ENCODE results near the gene BCL6B.
"Not testable (repeated sequence)": the region's sequence is repeated elsewhere in the genome, so short reads cannot be mapped to it uniquely, and the experiment has no call there.

Gene BCL6B

GRCh38 chr17:7050583-7050982 lies 27.7 kb downstream of the BCL6B start:
- 96% methylated on average over 8 of the region's 9 CpGs for WGBS (ENCODE audit: insufficient coverage)
- CTCF ChIA-PET, result interaction anchor here (0.6 to 19.4 kb wide), 8 partner anchors 15 to 127 kb away, joined by 3 to 374 read pairs (median 4); partner anchors contain the start of genes ASGR1, CLEC10A and SLC16A13
- POLR2A ChIA-PET, result not testable (repeated sequence)

GRCh38 chr17:7056386-7056785 lies 33.5 kb downstream of the BCL6B start:
- H3K27me3 ChIP-seq (replicated peaks in 2 of 5; ENCODE audit: control insufficient read depth in 4 of 5, insufficient read depth in 5 of 5, low read length in 4 of 5), result peaks cover 0 to 9% (median 0%) of the 10 kb centered on the region in 5 experiments
- H3K27ac ChIP-seq (ENCODE audit: insufficient read depth in 1 of 2, low read depth in 1 of 2, low read length in 2 of 2, poor library complexity in 1 of 2, severe bottlenecking in 2 of 2), result no peak overlapping the region
- H3K36me3 ChIP-seq (ENCODE audit: control insufficient read depth in 4 of 4, insufficient read depth in 4 of 4, low read length in 3 of 4), result no peaks in the 10 kb centered on the region
- ChIA-PET CTCF (interaction anchor here (0.9 to 19.4 kb wide), 3 partner anchors 11 to 122 kb away, joined by 6 to 374 read pairs (median 7); no protein-coding TSS in a partner anchor), POLR2A (no interaction called here)
- WGBS (ENCODE audit: insufficient coverage), result 100% methylated on average over 1 of the region's 4 CpGs
- no peaks in the 10 kb centered on the region for H3K9me3 ChIP-seq (ENCODE audit: control extremely low read depth in 1 of 5, control insufficient read depth in 4 of 5, insufficient read depth in 2 of 5, low read depth in 1 of 5, low read length in 4 of 5)
- no peak overlapping the region for H3K4me3 ChIP-seq (ENCODE audit: control insufficient read depth in 1 of 7, extremely low read depth in 1 of 7, insufficient read depth in 4 of 7, low read depth in 2 of 7, low read length in 6 of 7)
- peaks cover 0 to 9% (median 3%) of the 10 kb centered on the region in 4 experiments for H3K4me1 ChIP-seq (ENCODE audit: control extremely low read depth in 1 of 4, control insufficient read depth in 4 of 4, insufficient read depth in 4 of 4, low read length in 3 of 4)
- no peak for DNase-seq

More at GRCh38 chr17:7050583-7050982, 27.7 kb downstream of the BCL6B start:
- not testable (repeated sequence) for H3K27me3 ChIP-seq (replicated peaks in 2 of 5; ENCODE audit: control insufficient read depth in 4 of 5, insufficient read depth in 5 of 5, low read length in 4 of 5); H3K36me3 ChIP-seq (ENCODE audit: control insufficient read depth in 4 of 4, insufficient read depth in 4 of 4, low read length in 3 of 4); H3K4me3 ChIP-seq (ENCODE audit: control insufficient read depth in 1 of 7, extremely low read depth in 1 of 7, insufficient read depth in 4 of 7, low read depth in 2 of 7, low read length in 6 of 7); H3K27ac ChIP-seq (ENCODE audit: insufficient read depth in 1 of 2, low read depth in 1 of 2, low read length in 2 of 2, poor library complexity in 1 of 2, severe bottlenecking in 2 of 2); DNase-seq; H3K9me3 ChIP-seq (ENCODE audit: control extremely low read depth in 1 of 5, control insufficient read depth in 4 of 5, insufficient read depth in 2 of 5, low read depth in 1 of 5, low read length in 4 of 5)
- peaks cover 5 to 21% (median 15%) of the 10 kb centered on the region in 4 experiments for H3K4me1 ChIP-seq (ENCODE audit: control extremely low read depth in 1 of 4, control insufficient read depth in 4 of 4, insufficient read depth in 4 of 4, low read length in 3 of 4)

GRCh38 chr17:7058831-7059447 lies 36.1 kb downstream of the BCL6B start:
- Histone ChIP-seq H3K36me3 (ENCODE audit: control insufficient read depth in 4 of 4, insufficient read depth in 4 of 4, low read length in 3 of 4) (no peaks in the 10 kb centered on the region), H3K4me1 (ENCODE audit: control extremely low read depth in 1 of 4, control insufficient read depth in 4 of 4, insufficient read depth in 4 of 4, low read length in 3 of 4) (peaks cover 0 to 4% (median 3%) of the 10 kb centered on the region in 4 experiments), H3K9me3 (ENCODE audit: control extremely low read depth in 1 of 5, control insufficient read depth in 4 of 5, insufficient read depth in 2 of 5, low read depth in 1 of 5, low read length in 4 of 5) (no peaks in the 10 kb centered on the region), H3K27ac (ENCODE audit: insufficient read depth in 1 of 2, low read depth in 1 of 2, low read length in 2 of 2, poor library complexity in 1 of 2, severe bottlenecking in 2 of 2) (no peak overlapping the region), H3K4me3 (ENCODE audit: control insufficient read depth in 1 of 7, extremely low read depth in 1 of 7, insufficient read depth in 4 of 7, low read depth in 2 of 7, low read length in 6 of 7) (no peak overlapping the region), H3K27me3 (replicated peaks in 2 of 5; ENCODE audit: control insufficient read depth in 4 of 5, insufficient read depth in 5 of 5, low read length in 4 of 5) (peaks cover 0 to 5% (median 0%) of the 10 kb centered on the region in 5 experiments)
- POLR2A ChIA-PET, result interaction anchor here (0.5 kb wide), 1 partner anchor 26 kb away, joined by 4 read pairs; no protein-coding TSS in a partner anchor
- DNase-seq, result no peak
- CTCF ChIA-PET, result interaction anchor here (1.0 to 19.4 kb wide), 3 partner anchors 13 to 77 kb away, joined by 3 to 374 read pairs (median 5); no protein-coding TSS in a partner anchor
- 94% methylated on average over 7 of the region's 7 CpGs for WGBS (ENCODE audit: insufficient coverage)

- no peak overlapping the region for H3K27ac ChIP-seq (ENCODE audit: insufficient read depth in 1 of 2, low read depth in 1 of 2, low read length in 2 of 2, poor library complexity in 1 of 2, severe bottlenecking in 2 of 2)
- 67% methylated on average over 5 of the region's 6 CpGs for WGBS (ENCODE audit: insufficient coverage)
- H3K4me3 ChIP-seq (ENCODE audit: control insufficient read depth in 1 of 7, extremely low read depth in 1 of 7, insufficient read depth in 4 of 7, low read depth in 2 of 7, low read length in 6 of 7), result no peak overlapping the region
- ChIA-PET POLR2A (no interaction called here), CTCF (interaction anchor here (2.0 to 19.4 kb wide), 2 partner anchors 15 to 76 kb away, joined by 5 to 374 read pairs; no protein-coding TSS in a partner anchor)
- peaks cover 0 to 4% (median 3%) of the 10 kb centered on the region in 4 experiments for H3K4me1 ChIP-seq (ENCODE audit: control extremely low read depth in 1 of 4, control insufficient read depth in 4 of 4, insufficient read depth in 4 of 4, low read length in 3 of 4)
- H3K9me3 ChIP-seq (ENCODE audit: control extremely low read depth in 1 of 5, control insufficient read depth in 4 of 5, insufficient read depth in 2 of 5, low read depth in 1 of 5, low read length in 4 of 5), result no peaks in the 10 kb centered on the region
- H3K36me3 ChIP-seq (ENCODE audit: control insufficient read depth in 4 of 4, insufficient read depth in 4 of 4, low read length in 3 of 4), result no peaks in the 10 kb centered on the region
- H3K27me3 ChIP-seq (replicated peaks in 2 of 5; ENCODE audit: control insufficient read depth in 4 of 5, insufficient read depth in 5 of 5, low read length in 4 of 5), result peaks cover 0 to 8% (median 0%) of the 10 kb centered on the region in 5 experiments
- DNase-seq, result peak in 2 of 3 donors; percentile 75 to 84
Observed at GRCh38 chr17:7060165-7060891, 37.5 kb downstream of the BCL6B start.

- Histone ChIP-seq H3K36me3 (ENCODE audit: control insufficient read depth in 4 of 4, insufficient read depth in 4 of 4, low read length in 3 of 4) (no peaks in the 10 kb centered on the region), H3K27ac (ENCODE audit: insufficient read depth in 1 of 2, low read depth in 1 of 2, low read length in 2 of 2, poor library complexity in 1 of 2, severe bottlenecking in 2 of 2) (no peak overlapping the region), H3K4me1 (ENCODE audit: control extremely low read depth in 1 of 4, control insufficient read depth in 4 of 4, insufficient read depth in 4 of 4, low read length in 3 of 4) (peaks cover 0 to 4% (median 3%) of the 10 kb centered on the region in 4 experiments), H3K27me3 (replicated peaks in 2 of 5; ENCODE audit: control insufficient read depth in 4 of 5, insufficient read depth in 5 of 5, low read length in 4 of 5) (peaks cover 0 to 6% (median 0%) of the 10 kb centered on the region in 5 experiments), H3K4me3 (ENCODE audit: control insufficient read depth in 1 of 7, extremely low read depth in 1 of 7, insufficient read depth in 4 of 7, low read depth in 2 of 7, low read length in 6 of 7) (no peak overlapping the region), H3K9me3 (ENCODE audit: control extremely low read depth in 1 of 5, control insufficient read depth in 4 of 5, insufficient read depth in 2 of 5, low read depth in 1 of 5, low read length in 4 of 5) (peaks cover 0 to 13% (median 4%) of the 10 kb centered on the region in 5 experiments)
- POLR2A ChIA-PET, result no interaction called here
- CTCF ChIA-PET, result interaction anchor here (1.1 to 1.7 kb wide), 3 partner anchors 9 to 15 kb away, joined by 4 to 6 read pairs (median 4); no protein-coding TSS in a partner anchor
- DNase-seq, result no peak
- WGBS (ENCODE audit: insufficient coverage), result 94% methylated on average over 5 of the region's 6 CpGs
Observed at GRCh38 chr17:7063518-7064094, 40.8 kb downstream of the BCL6B start.

GRCh38 chr17:7064261-7064660 lies 41.4 kb downstream of the BCL6B start:
- Histone ChIP-seq H3K4me3 (ENCODE audit: control insufficient read depth in 1 of 7, extremely low read depth in 1 of 7, insufficient read depth in 4 of 7, low read depth in 2 of 7, low read length in 6 of 7) (no peak overlapping the region), H3K36me3 (ENCODE audit: control insufficient read depth in 4 of 4, insufficient read depth in 4 of 4, low read length in 3 of 4) (no peaks in the 10 kb centered on the region), H3K27ac (ENCODE audit: insufficient read depth in 1 of 2, low read depth in 1 of 2, low read length in 2 of 2, poor library complexity in 1 of 2, severe bottlenecking in 2 of 2) (no peak overlapping the region), H3K4me1 (ENCODE audit: control extremely low read depth in 1 of 4, control insufficient read depth in 4 of 4, insufficient read depth in 4 of 4, low read length in 3 of 4) (peaks cover 0 to 4% (median 3%) of the 10 kb centered on the region in 4 experiments), H3K9me3 (ENCODE audit: control extremely low read depth in 1 of 5, control insufficient read depth in 4 of 5, insufficient read depth in 2 of 5, low read depth in 1 of 5, low read length in 4 of 5) (peaks cover 0 to 19% (median 4%) of the 10 kb centered on the region in 5 experiments), H3K27me3 (replicated peaks in 2 of 5; ENCODE audit: control insufficient read depth in 4 of 5, insufficient read depth in 5 of 5, low read length in 4 of 5) (peaks cover 0 to 6% (median 0%) of the 10 kb centered on the region in 5 experiments)
- ChIA-PET CTCF (interaction anchor here (1.2 to 1.7 kb wide), 2 partner anchors 11 to 14 kb away, joined by 4 read pairs; no protein-coding TSS in a partner anchor), POLR2A (no interaction called here)
- no peak for DNase-seq
- 83% methylated on average over 3 of the region's 4 CpGs for WGBS (ENCODE audit: insufficient coverage)
